NCI-H510A treated with DMSO at 0.1 percent for 48 hours (cell line): ENCODE results near the gene PLB1.

ENCODE experiments used
- DNase-seq: peaks from one replicate; lab custom pipeline; 2025; lab: John Stamatoyannopoulos, UW

Gene PLB1

DNA sequence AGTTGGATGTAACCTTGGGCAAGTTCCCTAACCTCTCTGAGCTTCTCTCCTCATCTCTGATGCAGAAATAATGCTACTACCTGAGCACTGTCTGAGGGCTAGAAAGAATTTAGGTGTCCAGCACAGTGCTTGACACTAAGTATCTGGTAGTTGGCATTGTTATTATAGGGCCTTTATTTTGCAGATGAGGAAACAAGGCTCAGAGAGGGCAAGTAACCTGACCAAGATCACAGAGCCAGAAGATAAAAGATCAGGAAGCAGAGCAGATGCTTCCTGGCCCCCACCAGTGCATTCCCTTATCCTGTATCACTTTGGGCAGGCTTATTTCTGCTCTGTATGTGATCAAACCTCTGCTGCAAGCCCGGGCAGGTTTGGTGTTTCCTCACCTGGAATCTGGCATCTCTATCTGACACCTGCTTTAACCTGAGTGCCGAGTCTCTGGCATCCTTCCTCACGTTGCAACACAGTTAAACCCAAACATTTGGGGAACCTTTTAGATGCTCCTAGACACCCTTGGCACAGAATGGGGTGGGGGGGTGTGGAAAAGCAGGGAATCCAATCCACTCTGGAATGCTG, 69.9 kb downstream of the PLB1 start:
- DNase-seq = peak; percentile 64

DNA sequence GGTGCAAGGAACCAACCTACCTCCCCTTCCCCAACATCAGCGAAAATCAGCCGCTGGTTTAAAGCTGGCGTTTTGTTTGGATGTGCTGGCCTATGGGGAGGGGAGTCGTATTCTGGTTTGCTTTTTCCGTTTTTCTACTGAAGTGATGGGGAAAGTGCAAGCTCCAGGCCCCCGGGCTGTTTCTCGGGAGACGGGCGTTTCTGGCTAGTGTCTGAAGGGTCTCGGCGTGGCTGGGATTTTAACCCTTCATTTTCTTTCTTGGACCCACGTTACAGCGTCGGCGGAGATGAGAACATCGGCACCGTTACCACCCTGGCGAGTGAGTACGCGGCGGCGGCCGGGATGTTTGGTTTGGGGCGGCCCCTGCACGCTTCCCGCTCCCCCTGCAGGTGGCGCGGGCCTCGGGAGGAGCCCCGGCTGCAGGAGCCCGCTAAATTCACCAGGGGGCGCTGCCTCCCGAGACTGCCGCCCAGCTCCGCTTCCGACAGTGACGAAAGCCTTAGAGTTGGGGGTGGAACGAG, 70.7 kb downstream of the PLB1 start:
- DNase-seq = peak; percentile 79

DNA sequence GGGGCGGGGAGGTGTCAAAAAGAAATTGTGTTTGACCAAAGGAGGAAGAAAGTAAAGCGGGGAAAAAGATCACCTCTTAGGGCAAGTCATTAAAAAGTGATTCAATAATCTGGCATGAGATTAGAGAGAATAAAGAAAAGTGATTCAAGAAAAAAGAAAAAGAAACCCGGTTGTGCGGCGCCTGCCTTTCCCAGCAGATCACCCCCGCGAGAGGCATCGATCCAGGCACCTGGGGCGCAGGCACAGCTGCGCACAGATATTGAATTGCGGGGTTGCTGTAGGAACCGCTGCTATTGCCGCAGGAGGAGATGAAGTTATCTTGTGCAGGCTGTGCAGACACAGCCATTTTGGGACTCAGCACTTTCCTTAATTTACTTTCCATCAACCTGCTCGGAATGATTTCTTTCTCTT, 71.2 kb downstream of the PLB1 start:
- peak; percentile 43 for DNase-seq

DNA sequence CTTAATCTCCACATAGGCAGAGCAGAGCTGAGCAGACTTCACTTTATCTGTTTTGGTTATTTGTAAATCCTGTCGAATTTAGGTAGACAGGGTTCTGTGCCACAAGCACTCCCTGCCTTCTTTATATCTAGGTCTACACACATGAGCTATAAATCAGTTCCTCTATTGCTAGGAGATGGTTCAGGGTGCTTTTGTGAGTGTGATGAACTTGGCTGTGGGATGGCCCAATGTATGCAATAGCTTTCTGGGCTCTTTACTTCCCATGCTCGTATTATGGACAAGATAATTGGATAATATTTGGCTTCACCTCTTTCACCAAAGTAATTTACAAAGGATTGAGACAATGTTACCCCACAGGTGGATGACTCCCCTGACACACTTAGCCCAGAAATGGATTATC, 72.2 kb downstream of the PLB1 start:
- no peak for DNase-seq

DNA sequence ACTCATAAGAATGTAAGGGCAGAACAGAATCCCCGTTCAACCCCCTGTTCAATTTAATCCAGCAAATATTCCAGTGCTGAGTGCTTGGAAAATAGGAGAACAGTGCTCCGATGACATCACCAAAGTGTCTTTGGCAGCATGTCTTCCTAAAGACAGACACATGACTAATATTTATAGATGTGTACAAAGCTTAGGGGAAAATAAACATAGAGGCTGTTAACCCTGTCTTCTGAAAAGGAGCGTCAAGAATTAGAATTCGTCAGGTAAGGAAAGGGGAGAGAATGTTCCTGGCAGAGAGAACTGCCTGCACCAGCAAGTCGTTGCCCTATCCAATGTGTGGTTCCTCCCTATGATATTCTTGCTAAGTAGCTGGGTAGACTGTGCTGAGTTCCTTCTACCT, 72.7 kb downstream of the PLB1 start:
- no peak for DNase-seq

DNA sequence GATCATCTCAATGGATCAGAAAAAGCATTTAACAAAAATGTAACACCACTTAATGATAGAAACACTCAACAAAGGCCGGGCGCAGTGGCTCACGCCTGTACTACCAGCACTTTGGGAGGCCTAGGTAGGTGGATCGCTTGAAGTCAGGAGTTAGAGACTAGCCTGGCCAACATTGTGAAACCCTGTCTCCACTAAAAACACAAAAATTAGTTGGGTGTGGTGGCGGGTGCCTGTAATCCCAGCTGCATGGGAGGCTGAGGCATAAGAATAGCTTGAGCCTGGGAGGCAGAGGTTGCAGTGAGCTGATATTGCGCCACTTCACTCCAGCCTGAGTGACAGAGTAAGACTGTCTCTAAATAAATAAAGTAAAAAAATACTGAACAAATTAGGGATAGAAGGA, 74.6 kb downstream of the PLB1 start:
- no peak for DNase-seq

DNA sequence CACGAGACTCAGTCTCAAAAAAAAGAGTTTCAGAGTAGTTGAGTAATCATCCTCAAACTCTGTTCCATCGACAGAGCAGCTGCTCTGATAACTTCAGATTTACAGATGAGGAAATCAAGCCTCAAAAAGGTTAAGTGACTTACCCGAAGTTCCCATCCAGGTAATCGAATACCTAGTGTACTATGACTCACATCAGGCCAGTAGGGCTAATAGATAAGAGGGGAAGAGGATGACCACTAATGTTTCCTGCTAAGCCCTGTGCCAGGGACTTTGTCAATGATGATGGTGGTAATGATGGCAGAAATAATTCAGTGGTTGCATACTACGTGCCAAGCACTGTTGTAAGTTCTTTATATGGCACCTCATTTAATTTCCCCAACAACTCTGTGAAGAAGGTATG, 80.9 kb downstream of the PLB1 start:
- DNase-seq = no peak

DNA sequence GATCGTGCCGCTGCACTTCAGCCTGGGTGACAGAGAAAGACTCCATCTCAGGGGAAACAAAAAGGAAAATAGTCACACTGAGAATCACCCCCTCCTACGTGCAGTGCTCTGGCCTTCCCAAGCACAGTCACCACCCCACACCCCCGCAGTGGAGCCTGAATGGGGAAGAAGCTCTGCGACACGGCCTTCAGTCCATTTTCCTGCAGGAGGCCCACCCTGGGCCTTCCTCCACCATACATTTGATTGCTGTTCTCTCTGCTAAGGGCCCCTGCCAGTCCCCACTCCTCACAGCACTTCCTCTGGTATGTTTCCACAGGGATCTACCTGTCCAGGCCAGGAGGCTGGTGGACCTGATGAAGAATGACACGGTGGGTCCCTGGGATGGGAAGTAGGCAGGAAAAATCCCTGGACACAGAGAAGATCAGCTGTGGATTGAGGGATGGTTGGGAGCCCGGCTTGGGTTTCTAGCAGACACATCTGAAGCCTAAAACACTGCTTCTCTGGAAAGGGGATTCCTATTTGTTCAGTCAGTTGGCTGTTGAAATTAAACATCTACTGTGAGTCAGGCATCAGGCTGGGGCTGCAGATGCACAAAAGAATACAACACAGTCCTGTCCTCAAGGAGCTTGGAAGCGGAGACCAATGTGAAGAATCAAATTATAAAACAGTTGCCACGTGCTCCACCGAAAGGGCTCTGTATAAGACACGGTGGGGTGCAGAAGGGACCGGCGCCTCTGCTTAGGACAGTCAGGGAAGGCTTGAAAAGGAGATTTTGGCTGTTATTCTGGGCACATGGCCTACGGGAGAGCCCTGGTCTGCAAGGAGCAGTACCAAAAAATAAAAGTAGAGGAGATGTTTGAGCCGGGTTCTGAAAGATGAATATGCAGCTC, 82.2 kb downstream of the PLB1 start:
- no peak for DNase-seq

DNA sequence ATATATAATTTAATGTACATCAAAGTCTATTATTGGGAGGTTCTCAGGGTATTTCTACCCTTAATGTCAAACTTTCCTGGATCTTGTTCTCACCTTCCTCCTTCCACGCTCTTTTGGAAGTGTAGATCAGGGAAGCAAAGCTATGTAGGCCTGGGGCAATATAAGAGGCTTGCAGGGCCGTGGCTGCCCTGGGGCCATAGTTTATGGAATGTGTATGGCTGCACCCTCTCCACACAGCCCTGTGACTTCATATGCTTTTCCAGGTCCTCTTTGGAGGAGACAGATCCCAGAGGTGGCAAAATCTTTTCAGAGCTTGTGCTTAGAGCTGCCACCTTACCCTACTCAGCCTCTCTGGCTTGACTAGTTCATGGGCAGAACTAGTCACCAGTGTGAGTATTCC, 82.9 kb downstream of the PLB1 start:
- no peak for DNase-seq

DNA sequence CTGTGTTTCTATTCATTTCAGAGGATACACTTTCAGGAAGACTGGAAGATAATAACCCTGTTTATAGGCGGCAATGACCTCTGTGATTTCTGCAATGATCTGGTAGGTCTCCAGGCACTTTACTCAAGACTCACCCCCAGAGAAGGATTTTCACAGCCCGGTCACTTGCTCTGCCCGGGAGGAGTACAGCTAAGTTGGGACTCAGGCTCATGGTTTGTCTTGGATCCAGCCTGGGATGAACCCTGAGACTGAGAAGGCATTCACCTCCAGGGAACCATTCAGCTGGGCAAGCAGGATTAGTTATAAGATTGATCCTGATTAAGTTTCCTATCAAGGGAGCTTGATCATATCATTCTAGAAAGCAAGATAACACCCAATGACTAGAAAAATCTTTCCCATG, 83.7 kb downstream of the PLB1 start:
- DNase-seq = no peak

DNA sequence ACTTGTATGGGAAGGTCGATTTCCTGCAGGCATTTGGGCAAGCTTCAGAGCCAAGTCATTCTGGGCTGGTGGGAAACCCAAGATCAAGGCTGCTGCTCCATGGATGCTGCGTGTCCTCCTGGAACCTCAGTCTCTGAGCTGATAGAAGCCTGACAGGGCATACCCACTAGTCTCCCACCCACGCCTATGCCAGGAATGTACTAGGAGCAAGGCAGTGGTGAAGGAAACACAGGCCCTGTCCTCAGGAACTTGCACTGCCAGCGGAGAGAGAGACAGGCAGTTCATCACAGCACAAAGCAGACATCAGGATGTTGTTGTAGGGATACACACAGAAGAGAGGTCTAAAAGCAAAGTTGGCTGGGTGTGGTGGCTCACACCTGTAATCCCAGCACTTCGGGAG, 84.2 kb downstream of the PLB1 start:
- DNase-seq = no peak

DNA sequence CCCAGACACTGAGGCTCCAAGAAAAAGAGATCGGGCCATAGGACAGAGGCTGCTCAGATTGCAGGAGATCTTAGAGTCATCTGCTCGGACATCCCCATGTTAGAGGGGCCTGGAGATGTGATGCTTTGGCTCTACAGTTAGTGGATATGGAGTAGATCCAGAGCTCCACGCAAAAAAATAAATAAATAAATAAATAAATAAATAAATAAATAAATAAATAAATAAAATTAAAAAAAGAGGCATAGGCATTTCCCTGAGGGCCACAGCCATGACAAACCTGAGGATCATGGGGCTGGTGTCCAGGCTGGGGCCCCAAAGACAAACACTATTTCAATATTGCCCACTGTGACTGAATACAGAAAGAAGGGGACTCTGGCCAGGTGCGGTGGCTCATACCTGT, 85.5 kb downstream of the PLB1 start:
- no peak for DNase-seq

DNA sequence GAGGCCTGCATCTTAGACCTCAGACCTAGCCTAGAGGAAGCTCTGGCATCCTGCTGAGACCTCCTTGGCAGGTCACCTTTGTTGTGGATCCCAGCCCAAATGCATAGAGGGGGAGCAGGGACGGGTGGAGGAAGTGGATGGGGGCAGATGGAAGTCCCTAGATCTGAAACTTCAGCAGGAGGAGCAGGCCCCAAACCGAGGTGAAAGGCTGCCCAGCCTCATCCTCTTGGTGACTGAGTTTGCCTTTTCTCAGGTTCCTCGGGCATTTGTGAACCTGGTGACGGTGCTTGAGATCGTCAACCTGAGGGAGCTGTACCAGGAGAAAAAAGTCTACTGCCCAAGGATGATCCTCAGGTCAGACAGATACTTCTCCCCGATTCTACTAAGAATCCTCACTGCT, 86.3 kb downstream of the PLB1 start:
- DNase-seq = no peak

DNA sequence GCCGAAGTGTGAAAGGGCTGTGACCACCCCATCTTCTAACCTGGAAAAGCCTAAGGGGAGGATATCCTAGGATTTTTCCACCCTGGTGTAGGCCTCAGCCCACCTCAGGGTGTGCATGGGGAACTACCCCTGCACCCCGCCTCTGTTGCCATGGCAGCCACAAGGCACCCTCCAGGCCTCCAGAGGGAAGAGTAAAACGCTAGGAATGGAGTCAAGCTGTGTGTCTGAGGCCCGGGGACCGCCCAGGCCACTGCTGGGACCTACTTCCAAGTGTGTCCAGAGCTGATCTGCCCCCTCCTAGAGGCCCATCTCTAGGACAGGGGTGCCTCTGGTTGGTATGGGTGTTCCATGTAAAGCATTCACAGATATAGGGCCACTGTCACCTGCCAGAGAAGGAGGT, 86.7 kb downstream of the PLB1 start:
- no peak for DNase-seq

DNA sequence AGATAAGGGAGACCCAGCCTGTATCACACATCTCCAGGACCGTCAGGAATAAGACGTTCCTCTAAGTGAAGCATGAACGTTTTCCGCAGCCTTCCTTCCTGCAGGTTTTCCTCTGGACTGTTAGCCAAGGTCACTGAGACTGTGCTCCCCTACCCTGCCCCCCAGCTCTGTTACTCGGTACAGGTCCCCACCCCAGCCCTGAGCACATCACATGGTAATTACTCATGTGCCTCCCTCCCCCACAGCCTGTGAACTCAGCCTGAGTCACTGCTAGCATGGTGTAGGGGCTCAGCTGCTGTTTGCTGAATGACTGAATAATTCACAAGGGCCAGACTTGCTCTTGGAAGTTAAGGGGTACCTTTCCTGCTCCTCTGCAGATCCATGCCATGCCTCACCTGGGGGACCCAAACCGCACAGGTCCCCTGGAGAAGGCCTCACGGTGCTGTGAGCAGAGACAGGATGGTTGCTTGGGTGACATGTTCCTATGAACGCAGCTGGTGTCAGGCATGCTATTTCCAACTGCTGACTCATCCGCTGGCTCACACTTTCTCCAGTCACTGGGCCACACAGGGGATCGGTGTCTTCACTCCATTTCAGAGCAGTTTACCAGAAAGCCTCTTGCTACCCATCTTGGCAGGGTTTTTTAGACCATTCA, 88.2 kb downstream of the PLB1 start:
- DNase-seq = peak; percentile 2

DNA sequence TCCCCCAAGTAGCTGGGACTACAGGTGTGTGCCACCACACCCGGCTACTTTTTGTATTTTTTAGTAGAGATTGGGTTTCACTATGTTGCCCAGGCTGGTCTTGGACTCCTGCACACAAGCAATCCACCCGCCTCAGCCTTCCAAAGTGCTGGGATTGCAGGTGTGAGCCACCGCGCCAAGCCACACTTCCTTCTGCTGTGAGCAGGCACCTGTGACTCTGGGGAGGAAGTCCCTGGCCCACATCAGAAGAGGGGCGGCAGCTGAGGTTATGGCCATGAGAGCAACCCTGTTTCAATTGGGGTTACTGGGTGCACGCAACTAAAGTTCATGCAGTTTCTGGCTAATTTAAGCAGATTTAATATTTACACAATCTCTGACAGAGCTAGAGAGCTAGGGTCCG, 91.0 kb downstream of the PLB1 start:
- no peak for DNase-seq

DNA sequence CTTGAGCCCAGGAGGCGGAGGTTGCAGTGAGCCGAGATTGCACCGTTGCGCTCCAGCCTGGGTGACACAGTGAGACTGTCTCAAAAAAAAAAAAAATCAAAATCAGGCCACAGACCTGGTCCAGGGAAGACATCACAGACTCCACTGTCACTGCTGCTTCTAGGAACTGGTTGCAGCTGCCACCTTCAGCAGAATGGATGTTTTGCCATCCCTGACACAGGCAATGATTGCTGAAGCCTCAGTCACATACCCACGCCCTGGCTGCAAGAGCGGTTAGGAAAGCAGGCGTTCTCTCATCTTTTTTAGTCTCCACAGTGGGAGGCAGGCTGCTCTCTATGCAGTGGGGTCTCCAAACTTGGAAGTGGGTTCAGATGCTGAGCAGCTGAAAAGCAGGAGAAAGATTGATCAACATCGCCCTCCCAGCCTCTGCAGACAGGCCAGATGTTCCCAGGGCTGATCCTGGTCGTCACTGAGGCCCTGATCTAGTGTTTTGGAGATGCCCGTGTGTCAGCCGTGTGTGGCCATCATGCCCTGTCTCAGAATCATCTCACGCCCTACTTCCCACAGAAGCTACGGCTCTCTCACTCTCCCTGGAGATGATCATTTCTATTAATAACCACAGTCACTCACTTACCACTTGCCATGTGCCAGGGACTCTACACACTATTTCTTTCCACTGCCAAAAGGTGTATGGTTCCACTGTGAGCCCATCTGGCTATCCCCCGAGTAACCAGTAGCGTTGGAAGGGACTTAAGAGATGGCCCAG, 91.8 kb downstream of the PLB1 start:
- no peak for DNase-seq

DNA sequence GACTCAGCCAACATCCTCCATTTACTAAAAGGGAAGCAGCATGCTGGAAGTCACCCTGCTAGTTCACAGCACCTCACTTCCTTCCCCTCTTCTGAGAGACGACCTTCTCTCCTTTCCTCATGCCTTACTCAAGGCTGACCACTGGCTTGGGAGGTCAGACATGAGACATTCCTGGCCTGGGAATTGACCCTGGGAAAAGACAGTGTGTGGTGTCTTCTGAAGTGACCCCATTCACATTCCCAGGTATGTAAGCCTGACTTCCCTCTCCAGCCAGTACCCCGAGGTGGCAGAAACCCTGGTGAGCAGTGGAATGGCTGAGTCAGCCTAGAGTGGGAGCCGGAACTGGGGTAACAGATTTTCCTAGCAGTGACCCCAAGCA, 92.4 kb downstream of the PLB1 start:
- no peak for DNase-seq

DNA sequence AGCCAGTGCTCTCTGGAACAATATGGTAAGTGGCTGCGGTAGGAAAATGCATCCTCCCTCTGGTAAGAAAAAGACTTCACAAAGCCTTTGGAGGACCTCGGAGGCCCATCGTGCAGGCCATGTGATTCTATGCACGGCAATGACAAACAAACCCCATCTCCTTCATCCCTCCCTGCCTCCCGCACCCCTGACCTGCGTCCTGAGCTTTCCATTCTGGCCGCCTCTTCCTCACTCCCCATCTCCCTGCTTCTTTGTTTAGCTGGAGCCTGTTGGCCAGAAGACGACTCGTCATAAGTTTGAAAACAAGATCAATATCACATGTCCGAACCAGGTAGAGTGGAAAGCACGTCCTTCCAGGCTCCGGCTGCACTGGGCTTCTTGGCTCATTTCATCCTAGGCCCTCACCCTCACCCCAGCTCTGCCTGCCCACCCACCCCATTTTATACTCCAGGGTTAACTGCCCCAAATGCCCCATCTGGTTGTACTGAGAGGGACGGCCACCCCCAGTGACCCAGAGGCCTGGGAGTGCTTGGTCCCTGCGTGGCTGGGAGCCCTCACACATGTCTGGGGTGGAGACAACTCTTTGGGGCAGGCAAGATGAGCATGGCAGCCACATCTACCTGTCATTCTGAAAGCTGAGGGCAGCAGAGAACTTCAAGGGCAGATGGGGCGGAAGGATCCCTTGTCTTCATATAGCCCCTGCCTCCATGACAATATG, 94.0 kb downstream of the PLB1 start:
- DNase-seq = no peak

DNA sequence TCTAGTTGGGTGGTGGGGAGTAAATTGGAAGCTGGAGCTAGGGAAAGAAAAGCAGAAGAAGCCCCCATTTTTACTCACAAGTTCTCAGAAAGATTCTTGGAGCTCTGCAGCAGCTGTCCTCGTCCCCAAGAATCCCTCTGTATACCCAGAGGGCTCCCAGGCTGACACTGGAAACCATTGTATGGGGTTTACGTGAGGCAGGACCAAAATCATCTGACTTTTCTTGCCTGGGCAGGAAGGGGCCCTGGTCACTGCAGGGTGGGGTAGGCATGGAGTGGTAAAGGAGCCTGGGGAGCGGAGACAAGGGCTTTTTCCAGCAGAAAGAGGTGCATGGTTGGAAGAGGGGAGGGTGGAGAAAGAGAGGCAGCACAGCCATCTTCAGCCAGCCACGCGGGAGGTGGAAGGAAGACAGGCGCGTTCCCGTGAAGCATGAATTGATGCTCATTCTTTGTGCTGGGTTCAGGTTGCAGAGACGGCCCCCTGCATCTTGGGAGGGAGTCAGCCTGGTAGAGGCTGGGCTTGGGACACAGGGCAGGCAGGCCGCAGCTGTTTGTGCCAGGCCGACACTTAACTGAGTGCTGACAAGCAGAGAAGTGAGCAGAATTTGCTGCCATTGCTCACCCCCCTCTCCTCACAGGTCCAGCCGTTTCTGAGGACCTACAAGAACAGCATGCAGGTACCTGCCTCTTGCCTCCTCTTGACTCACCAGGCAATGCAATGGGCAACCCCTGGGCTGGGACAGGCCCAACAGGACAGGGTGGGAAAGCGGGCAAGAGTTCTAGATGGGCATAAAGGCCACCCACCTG, 94.8 kb downstream of the PLB1 start:
- no peak for DNase-seq
